Calu3 (cell line): ENCODE data around the gene RCOR1. TPM values are rescaled to one million over a fixed set of nuclear protein-coding genes. Genes with fewer than 3 reads are reported as not detected.

Experiments used
- BruUV-seq: library from RNA; stranded (reverse); fragments of 400-500 nt; replicated peaks from 2 replicates; lab custom pipeline; 2021; lab: Mats Ljungman, UMichigan
- CTCF ChIA-PET: fragments of 300-600 bp; sonication (Branson Sonifier 250); formaldehyde crosslinking; loops from one replicate; lab custom pipeline; 2022; ENCODE audit warnings: antibody characterized with exemption; lab: Charles Lee
- DNase-seq: peaks from one replicate; pipeline ENCODE4 v3.0.0; 2022
- H3K27ac Mint-ChIP-seq: one replicate; pipeline ENCODE4 v1.8.0; 2022; ENCODE audit warnings: mixed read lengths; ENCODE audit not compliant: unreplicated experiment
- H3K27me3 Mint-ChIP-seq: one replicate; pipeline ENCODE4 v1.8.0; 2022; ENCODE audit warnings: mixed read lengths; ENCODE audit not compliant: unreplicated experiment
- H3K36me3 Mint-ChIP-seq: one replicate; pipeline ENCODE4 v1.8.0; 2022; ENCODE audit warnings: mild to moderate bottlenecking, moderate library complexity, mixed read lengths; ENCODE audit not compliant: insufficient read depth, unreplicated experiment
- H3K4me1 Mint-ChIP-seq: one replicate; pipeline ENCODE4 v1.8.0; 2022; ENCODE audit warnings: mild to moderate bottlenecking, low read depth, mixed read lengths; ENCODE audit not compliant: unreplicated experiment
- H3K4me3 Mint-ChIP-seq: one replicate; pipeline ENCODE4 v1.8.0; 2022; ENCODE audit warnings: mild to moderate bottlenecking, low read depth, moderate library complexity, mixed read lengths; ENCODE audit not compliant: unreplicated experiment
- H3K9me3 Mint-ChIP-seq: one replicate; pipeline ENCODE4 v1.8.0; 2022; ENCODE audit warnings: low read depth, mixed read lengths; ENCODE audit not compliant: unreplicated experiment
- CTCF ChIP-seq: fragments of 200-600 bp; IDR thresholded peaks from one replicate; pipeline ENCODE4 v1.8.0; 2022; ENCODE audit warnings: antibody characterized with exemption; ENCODE audit not compliant: unreplicated experiment
- intact Hi-C: fragments of 100-400 bp; cut with micrococcal nuclease; formaldehyde crosslinking; loops from one replicate; pipeline ENCODE4 v1.10.0; 2022; ENCODE audit not compliant: unreplicated experiment
- total RNA-seq: library from RNA; stranded (reverse); gene quantifications from 2 replicates; pipeline ENCODE4 v1.2.3, GENCODE V29; 2022

Gene RCOR1
- total RNA-seq, 1 experiment from 2014 or later, result 28.6 TPM

DNA sequence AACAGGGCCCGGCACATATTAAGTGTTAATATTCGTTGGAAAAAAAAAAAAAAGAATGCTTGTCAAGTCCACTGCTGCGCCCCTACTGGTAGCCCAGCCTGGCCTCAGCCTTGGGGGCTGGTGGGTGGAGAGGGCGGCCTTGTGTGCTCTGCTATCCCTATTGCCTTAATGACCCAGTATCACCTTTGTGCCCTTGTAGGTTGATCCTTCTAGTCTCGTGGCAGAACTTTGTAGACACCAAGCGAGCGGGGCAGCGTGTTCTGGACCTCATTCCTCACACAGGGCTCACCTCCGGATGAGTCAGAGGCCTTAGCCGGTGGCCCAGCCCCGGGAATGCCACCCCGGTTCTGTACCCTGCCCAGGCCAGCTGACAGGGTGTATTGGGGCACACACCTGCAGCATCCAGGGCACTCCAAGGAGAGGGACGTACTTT is 1.8 kb upstream of the RCOR1 start:
- TF ChIP-seq CTCF, result peak; percentile 39
- Mint-ChIP-seq H3K27ac (peak overlapping the region; percentile 86), H3K27me3 (no peaks in the 10 kb centered on the region), H3K4me3 (peak overlapping the region; percentile 85), H3K4me1 (peaks cover 30% of the 10 kb centered on the region), H3K9me3 (no peaks in the 10 kb centered on the region), H3K36me3 (peaks cover 35% of the 10 kb centered on the region)
- no TSS peak for BruUV-seq
- DNase-seq, result peak; percentile 72
- CTCF ChIA-PET, result no interaction called here
- intact Hi-C loops, result loop anchor here (5.0 kb wide), 1 partner anchor 102 kb away; no protein-coding TSS in a partner anchor

DNA sequence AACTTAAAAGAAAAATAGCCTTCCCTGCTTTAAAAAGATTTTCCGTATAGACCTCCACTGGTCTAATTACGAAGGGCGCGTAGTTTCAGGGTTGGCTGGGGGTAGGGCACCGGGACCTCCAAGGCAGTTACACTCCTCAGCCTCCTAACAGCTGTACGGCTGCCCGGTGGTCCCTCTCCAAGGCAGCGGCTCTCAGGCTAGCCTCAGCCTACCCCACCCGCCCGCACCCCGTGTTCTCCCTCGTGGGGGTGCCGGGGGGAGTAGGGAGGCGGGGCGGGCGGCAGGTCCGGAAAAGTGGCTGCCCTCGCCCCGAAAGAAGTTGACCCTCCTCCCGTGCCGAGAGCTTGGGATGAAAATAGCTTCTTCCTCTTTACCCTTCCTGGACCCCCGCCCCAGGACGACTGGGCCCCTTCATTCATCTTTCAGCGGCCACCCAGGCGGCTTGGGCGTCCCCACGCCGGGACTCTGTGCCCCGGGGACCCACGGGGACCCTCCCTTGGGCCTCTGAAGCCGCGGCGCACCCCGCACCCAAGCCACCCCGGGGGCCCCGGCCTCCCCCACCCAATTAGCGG is 991 bp upstream of the RCOR1 start:
- Mint-ChIP-seq H3K36me3 (peaks cover 35% of the 10 kb centered on the region), H3K4me1 (peaks cover 30% of the 10 kb centered on the region), H3K9me3 (no peaks in the 10 kb centered on the region), H3K4me3 (peak overlapping the region; percentile 85), H3K27me3 (no peaks in the 10 kb centered on the region), H3K27ac (peak overlapping the region; percentile 86)
- CTCF ChIA-PET, result interaction anchor here (0.7 kb wide), 1 partner anchor 67 kb away, joined by 9 read pairs; no protein-coding TSS in a partner anchor
- intact Hi-C loops, result loop anchor here (5.0 kb wide), 1 partner anchor 101 kb away; no protein-coding TSS in a partner anchor
- BruUV-seq, result TSS peak; percentile 84
- DNase-seq, result peak; percentile 25
- no peak for TF ChIP-seq CTCF

GRCh38 chr14:102592763-102593060 is 263 bp downstream of the RCOR1 start:
- Mint-ChIP-seq H3K4me3 (peak overlapping the region; percentile 85), H3K36me3 (peaks cover 42% of the 10 kb centered on the region), H3K27ac (no peak overlapping the region), H3K9me3 (no peaks in the 10 kb centered on the region), H3K4me1 (peaks cover 30% of the 10 kb centered on the region), H3K27me3 (no peaks in the 10 kb centered on the region)
- no peak for TF ChIP-seq CTCF
- DNase-seq, result no peak
- no TSS peak for BruUV-seq
- intact Hi-C loops, result loop anchor here (2.0 to 5.0 kb wide), 2 partner anchors 68 to 100 kb away; no protein-coding TSS in a partner anchor
- CTCF ChIA-PET, result no interaction called here

- Mint-ChIP-seq H3K27ac (no peak overlapping the region), H3K4me1 (peaks cover 30% of the 10 kb centered on the region), H3K36me3 (peaks cover 44% of the 10 kb centered on the region), H3K27me3 (no peaks in the 10 kb centered on the region), H3K4me3 (peak overlapping the region; percentile 85), H3K9me3 (no peaks in the 10 kb centered on the region)
- no TSS peak for BruUV-seq
- CTCF ChIA-PET, result interaction anchor here (1.3 kb wide), 1 partner anchor 20 kb away, joined by 4 read pairs; no protein-coding TSS in a partner anchor
- TF ChIP-seq CTCF, result peak; percentile 20
- intact Hi-C loops, result loop anchor here (2.0 to 5.0 kb wide), 2 partner anchors 68 to 99 kb away; no protein-coding TSS in a partner anchor
- peak; percentile 49 for DNase-seq
Observed at GRCh38 chr14:102593061-102593824, 794 bp downstream of the RCOR1 start.
